ENCODE measurements around the gene STARD3.
"Not testable (repeated sequence)": the region's sequence is repeated elsewhere in the genome, so short reads cannot be mapped to it uniquely, and the experiment has no call there.

The STARD3 gene

DNA sequence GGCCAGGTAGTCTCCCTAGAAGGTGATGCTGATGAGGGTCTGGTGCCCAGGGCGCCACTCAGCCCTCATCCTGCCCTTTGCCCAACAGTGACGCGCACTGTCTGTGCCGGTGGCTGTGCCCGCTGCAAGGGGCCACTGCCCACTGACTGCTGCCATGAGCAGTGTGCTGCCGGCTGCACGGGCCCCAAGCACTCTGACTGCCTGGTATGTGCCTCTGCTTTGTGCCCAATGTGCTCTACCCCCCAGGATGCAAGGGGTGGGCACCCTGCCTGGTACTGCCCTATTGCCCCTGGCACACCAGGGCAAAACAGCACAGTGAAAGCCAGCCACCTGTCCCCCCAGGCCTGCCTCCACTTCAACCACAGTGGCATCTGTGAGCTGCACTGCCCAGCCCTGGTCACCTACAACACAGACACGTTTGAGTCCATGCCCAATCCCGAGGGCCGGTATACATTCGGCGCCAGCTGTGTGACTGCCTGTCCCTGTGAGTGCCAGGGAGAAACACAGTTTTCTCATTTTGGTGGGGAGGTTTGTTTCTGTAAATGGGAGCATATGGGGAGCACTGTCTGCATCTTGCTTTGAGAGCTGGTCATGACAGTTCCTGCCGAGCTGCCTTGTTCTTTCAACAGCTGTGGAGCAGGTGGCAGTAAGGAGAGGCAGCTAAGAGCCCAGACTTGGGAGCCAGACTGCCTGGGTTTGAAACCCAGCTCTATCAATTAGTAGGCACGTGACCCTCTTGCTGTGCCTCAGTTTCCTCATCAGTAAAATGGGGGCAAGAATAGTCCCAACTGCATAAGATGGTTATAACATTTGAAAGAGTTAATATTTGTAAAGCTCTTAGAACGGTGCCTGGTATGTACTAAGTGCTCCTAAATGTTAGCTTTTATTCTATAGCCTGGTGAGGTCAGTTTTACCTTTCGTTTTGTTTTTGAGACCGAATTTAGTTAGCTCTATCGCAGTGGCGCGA lies 73.3 kb downstream of the STARD3 start:
- H3K4me1 ChIP-seq (ENCODE audit: insufficient read depth, low read length): no peaks in the 10 kb centered on the region
- H3K4me3 ChIP-seq (ENCODE audit: low read depth in 1 of 2, low read length in 2 of 2): no peak overlapping the region
- peaks cover 58% of the 10 kb centered on the region for H3K36me3 ChIP-seq (ENCODE audit: insufficient read depth, low read length)
- H3K9ac ChIP-seq (ENCODE audit: low read length): no peak overlapping the region
- no peaks in the 10 kb centered on the region for H3K9me3 ChIP-seq (ENCODE audit: low read length)
- no peak overlapping the region for H3K27ac ChIP-seq (ENCODE audit: low read depth, low read length)
- no peaks in the 10 kb centered on the region for H3K27me3 ChIP-seq (ENCODE audit: control insufficient read depth in 1 of 2, insufficient read depth in 2 of 2, low read length in 2 of 2)

- H3K4me3 ChIP-seq (ENCODE audit: low read depth in 1 of 2, low read length in 2 of 2); H3K9ac ChIP-seq (ENCODE audit: low read length); H3K9me3 ChIP-seq (ENCODE audit: low read length); H3K27ac ChIP-seq (ENCODE audit: low read depth, low read length); H3K4me1 ChIP-seq (ENCODE audit: insufficient read depth, low read length); H3K27me3 ChIP-seq (ENCODE audit: control insufficient read depth in 1 of 2, insufficient read depth in 2 of 2, low read length in 2 of 2): not testable (repeated sequence)
- H3K36me3 ChIP-seq (ENCODE audit: insufficient read depth, low read length): peaks cover 66% of the 10 kb centered on the region
Measured at GRCh38 chr17:39711071-39711470, 74.1 kb downstream of the STARD3 start.

DNA sequence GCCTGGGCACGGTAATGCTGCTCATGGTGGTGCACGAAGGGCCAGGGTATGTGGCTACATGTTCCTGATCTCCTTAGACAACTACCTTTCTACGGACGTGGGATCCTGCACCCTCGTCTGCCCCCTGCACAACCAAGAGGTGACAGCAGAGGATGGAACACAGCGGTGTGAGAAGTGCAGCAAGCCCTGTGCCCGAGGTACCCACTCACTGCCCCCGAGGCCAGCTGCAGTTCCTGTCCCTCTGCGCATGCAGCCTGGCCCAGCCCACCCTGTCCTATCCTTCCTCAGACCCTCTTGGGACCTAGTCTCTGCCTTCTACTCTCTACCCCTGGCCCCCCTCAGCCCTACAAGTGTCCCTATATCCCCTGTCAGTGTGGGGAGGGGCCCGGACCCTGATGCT lies 74.9 kb downstream of the STARD3 start:
- H3K4me1 ChIP-seq (ENCODE audit: insufficient read depth, low read length): no peaks in the 10 kb centered on the region
- no peaks in the 10 kb centered on the region for H3K27me3 ChIP-seq (ENCODE audit: control insufficient read depth in 1 of 2, insufficient read depth in 2 of 2, low read length in 2 of 2)
- peaks cover 74% of the 10 kb centered on the region for H3K36me3 ChIP-seq (ENCODE audit: insufficient read depth, low read length)
- no peak overlapping the region for H3K9ac ChIP-seq (ENCODE audit: low read length)
- H3K27ac ChIP-seq (ENCODE audit: low read depth, low read length): no peak overlapping the region
- H3K9me3 ChIP-seq (ENCODE audit: low read length): no peaks in the 10 kb centered on the region
- no peak overlapping the region for H3K4me3 ChIP-seq (ENCODE audit: low read depth in 1 of 2, low read length in 2 of 2)
